WERI-Rb-1 (cell line): ENCODE data around the gene LSS.

Experiments used
- DNase-seq: peaks from one replicate; pipeline ENCODE4 v3.0.0-alpha.2; 2020
- H3K27ac ChIP-seq: fragments of 250-450 bp; sonication (Bioruptor Pico); 2 replicates; pipeline ENCODE4 v1.5.1; 2020; ENCODE audit warnings: mild to moderate bottlenecking, moderate library complexity
- H3K27me3 ChIP-seq: fragments of 250-450 bp; sonication (Bioruptor Pico); 2 replicates; pipeline ENCODE4 v1.5.1; 2021; ENCODE audit warnings: mild to moderate bottlenecking, low read depth, moderate library complexity; ENCODE audit not compliant: insufficient read depth, severe bottlenecking
- H3K36me3 ChIP-seq: fragments of 250-450 bp; sonication (Bioruptor Pico); 2 replicates; pipeline ENCODE4 v1.5.1; 2020; ENCODE audit warnings: mild to moderate bottlenecking, moderate library complexity
- H3K4me3 ChIP-seq: 2 replicates; pipeline ENCODE4 v1.5.1; 2011; ENCODE audit warnings: low read depth, mild to moderate bottlenecking, control low read depth, low read length
- H3K9me3 ChIP-seq: fragments of 250-450 bp; sonication (Bioruptor Pico); 2 replicates; pipeline ENCODE4 v1.5.1; 2021; ENCODE audit warnings: mild to moderate bottlenecking, moderate library complexity; ENCODE audit not compliant: severe bottlenecking
- TF ChIP-seq, protein P1 (sequence below): IDR thresholded peaks from 2 replicates; pipeline ENCODE4 v1.5.1; 2011; ENCODE audit warnings: low read depth, mild to moderate bottlenecking, control low read depth, inconsistent platforms, low read length

The LSS gene

DNA sequence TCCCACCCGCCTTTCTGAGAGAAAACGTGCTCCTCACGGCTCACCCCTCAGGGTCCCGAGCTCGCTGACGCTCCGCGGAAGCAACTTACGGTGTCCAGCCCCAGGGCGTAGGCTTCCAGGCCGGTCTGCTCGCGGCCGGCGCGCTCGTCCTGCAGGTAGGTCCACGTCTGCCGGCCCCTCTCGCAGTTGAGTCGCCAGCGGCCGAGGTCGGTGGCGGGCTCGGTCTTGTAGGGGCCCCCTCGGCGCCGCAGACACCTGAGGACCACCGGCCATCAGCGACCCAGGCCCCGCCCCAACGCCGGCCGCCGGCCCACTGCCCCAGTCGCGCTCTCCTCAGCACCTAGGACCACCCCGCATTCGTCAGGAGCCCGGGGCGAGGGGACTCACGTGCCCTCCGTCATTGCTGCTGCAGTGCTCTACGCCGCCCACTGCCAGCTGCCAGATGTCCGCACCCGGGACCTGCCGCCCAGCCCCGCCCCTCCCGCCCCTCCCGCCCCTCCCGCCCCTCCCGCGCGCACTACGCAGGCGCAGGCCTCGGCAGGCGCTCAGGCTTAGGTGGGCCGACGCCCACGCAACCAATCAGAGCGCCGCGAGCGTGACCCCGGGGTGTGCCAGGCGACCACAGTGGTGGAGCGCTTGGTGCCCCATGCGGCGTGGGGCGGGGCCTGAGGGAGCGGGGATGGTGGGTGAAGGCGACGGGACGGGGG, at the start of gene LSS:
LSS (minus strand) TSS at position 430 of the 707 bp plus-strand sequence; CDS start at position 401, 29 bp downstream.
- peaks cover 9% of the 10 kb centered on the region for H3K9me3 ChIP-seq
- TF ChIP-seq, protein P1, sequence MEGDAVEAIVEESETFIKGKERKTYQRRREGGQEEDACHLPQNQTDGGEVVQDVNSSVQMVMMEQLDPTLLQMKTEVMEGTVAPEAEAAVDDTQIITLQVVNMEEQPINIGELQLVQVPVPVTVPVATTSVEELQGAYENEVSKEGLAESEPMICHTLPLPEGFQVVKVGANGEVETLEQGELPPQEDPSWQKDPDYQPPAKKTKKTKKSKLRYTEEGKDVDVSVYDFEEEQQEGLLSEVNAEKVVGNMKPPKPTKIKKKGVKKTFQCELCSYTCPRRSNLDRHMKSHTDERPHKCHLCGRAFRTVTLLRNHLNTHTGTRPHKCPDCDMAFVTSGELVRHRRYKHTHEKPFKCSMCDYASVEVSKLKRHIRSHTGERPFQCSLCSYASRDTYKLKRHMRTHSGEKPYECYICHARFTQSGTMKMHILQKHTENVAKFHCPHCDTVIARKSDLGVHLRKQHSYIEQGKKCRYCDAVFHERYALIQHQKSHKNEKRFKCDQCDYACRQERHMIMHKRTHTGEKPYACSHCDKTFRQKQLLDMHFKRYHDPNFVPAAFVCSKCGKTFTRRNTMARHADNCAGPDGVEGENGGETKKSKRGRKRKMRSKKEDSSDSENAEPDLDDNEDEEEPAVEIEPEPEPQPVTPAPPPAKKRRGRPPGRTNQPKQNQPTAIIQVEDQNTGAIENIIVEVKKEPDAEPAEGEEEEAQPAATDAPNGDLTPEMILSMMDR, result no peak
- peak within 1 kb of the TSS; percentile 74 for H3K4me3 ChIP-seq
- H3K27me3 ChIP-seq, result no peaks in the 10 kb centered on the region
- peak; percentile 100 for DNase-seq
- H3K36me3 ChIP-seq, result peaks cover 54% of the 10 kb centered on the region
- peak within 1 kb of the TSS; percentile 90 for H3K27ac ChIP-seq

DNA sequence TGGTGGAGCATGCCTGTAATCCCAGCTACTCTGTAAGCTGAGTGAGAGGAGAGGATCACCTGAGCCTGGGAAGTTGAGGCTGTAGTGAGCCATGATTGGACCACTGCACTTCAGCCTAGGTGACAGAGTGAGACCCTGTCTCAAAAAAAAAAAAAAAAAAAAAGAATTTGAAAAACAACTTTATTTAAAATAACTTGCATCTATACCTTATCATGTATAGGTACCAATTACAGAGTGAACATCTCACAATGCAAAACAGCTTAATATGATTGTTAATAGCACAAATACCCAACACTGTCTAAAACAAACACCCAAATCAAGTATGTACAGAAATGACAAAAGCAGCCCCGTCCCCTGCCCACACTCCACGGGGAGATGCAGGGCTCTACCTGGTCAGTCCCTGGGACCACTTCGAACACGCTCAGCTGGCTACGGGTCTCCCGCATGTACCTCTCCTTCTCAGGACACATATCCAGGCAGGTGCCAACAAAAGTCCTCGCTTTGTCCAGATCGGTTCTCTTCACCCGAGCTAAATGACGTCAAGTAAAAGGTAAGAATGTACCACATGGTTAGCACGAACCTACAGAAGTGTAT, 46.3 kb upstream of the LSS start:
- Histone ChIP-seq H3K36me3 (peaks cover 98% of the 10 kb centered on the region), H3K27me3 (no peaks in the 10 kb centered on the region)
- TF ChIP-seq, protein P1, result no peak

DNA sequence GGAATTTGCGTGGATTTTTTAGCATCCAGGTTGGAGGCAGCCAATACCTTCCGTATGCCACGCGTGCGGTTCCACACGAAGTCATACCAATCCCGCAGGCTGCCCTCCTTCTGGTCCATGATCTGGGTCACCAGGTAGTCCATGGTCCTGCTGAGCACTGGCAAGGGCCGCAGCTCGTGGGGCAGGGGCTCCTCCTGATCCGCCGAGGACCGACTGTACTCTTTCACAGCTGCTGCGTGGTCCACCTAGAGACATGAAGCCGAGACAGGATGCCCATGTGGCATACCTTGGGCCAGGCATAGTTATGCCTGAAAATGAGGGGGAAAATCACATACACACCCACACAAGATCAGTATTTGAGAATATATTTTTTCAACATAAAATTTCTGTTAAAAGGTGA, 44.8 kb upstream of the LSS start:
- Histone ChIP-seq H3K36me3 (peaks cover 98% of the 10 kb centered on the region), H3K27me3 (no peaks in the 10 kb centered on the region), H3K27ac (no peak overlapping the region), H3K4me3 (no peak overlapping the region), H3K9me3 (no peaks in the 10 kb centered on the region)
- TF ChIP-seq, protein P1, result no peak
- no peak for DNase-seq

More for the DNA sequence above, 46.3 kb upstream of the LSS start:
- no peaks in the 10 kb centered on the region for H3K9me3 ChIP-seq
- DNase-seq, result no peak
- no peak overlapping the region for H3K4me3 ChIP-seq
- no peak overlapping the region for H3K27ac ChIP-seq

- Histone ChIP-seq H3K27ac (no peak overlapping the region), H3K36me3 (peaks cover 100% of the 10 kb centered on the region), H3K27me3 (no peaks in the 10 kb centered on the region), H3K4me3 (no peak overlapping the region), H3K9me3 (no peaks in the 10 kb centered on the region)
- TF ChIP-seq, protein P1, result no peak
- DNase-seq, result no peak
These were observed 40.9 kb upstream of the LSS start for GRCh38 chr21:46269466-46269865.

DNA sequence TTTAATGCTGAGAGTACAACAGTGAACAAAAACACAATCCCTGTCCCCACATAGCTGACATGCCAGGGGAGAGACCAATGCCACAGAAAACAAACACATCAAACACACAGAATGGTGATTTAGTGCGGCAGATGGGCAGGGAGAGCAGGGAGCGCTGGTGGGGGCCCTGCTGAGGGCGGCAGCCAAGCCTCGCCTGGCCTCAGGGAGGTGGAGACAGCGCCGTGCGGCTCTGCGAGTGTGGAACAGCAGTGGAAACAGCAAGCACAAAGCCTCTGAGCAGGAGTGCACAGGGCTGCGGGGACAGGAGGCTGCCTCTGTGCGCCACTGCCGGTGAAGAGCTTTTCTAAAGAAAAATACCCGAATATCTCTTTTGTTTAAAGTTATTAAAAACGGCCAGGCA, 39.8 kb upstream of the LSS start:
- Histone ChIP-seq H3K27ac (no peak overlapping the region), H3K4me3 (no peak overlapping the region), H3K9me3 (no peaks in the 10 kb centered on the region), H3K36me3 (peaks cover 99% of the 10 kb centered on the region), H3K27me3 (no peaks in the 10 kb centered on the region)
- DNase-seq, result no peak
- TF ChIP-seq, protein P1, result no peak
